ENCODE results near the gene RNU6-9.

RNU6-9 gene

DNA sequence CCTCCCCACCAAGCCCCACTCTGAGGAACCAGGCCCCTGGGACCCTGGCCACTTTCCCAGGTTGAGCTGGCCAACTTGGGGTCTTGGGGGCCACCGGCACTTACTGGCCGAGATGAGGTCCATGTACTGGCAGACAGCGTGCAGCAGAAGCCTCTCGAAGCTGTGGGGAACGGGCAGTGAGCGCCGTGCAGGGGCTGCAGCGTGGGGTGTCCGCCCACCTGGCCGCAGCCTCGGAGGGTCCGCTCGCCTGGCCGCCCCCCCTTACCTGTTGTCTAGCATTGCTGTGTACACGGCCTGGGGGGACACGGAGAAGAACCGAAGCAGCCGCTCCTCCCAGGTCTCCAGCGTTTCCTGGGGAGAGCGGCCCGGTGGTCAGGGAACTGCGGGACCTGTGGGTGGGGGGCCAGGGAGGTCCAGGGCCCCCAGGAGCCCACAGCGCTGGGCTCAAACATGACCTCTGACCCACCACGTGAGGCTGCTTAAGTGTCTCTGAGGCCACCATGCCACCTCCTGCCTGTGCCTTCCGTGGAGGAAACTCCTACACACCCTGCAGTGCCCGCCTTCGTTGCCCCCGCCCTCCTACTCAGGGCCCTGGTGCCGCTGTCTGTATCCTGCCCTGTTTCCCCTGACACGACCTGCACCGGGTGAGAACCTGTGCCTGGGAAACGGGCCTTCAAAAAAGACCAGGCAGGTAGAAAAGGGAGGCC, 6.2 kb downstream of the RNU6-9 start:
- DNase-seq, result no peak

DNA sequence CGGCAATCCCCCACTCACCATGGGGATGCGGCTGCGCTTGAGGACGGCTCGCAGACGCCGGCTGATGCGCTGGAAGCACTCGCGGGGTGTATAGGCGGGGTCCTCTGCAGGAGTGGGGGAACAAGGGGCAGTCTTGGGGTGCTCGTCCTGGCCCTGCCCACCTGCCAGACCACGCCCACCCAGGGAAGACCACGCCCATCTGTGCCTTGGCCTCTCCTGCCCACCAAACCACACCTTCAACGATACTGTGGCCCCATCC, 6.7 kb downstream of the RNU6-9 start:
- no peak for DNase-seq

DNA sequence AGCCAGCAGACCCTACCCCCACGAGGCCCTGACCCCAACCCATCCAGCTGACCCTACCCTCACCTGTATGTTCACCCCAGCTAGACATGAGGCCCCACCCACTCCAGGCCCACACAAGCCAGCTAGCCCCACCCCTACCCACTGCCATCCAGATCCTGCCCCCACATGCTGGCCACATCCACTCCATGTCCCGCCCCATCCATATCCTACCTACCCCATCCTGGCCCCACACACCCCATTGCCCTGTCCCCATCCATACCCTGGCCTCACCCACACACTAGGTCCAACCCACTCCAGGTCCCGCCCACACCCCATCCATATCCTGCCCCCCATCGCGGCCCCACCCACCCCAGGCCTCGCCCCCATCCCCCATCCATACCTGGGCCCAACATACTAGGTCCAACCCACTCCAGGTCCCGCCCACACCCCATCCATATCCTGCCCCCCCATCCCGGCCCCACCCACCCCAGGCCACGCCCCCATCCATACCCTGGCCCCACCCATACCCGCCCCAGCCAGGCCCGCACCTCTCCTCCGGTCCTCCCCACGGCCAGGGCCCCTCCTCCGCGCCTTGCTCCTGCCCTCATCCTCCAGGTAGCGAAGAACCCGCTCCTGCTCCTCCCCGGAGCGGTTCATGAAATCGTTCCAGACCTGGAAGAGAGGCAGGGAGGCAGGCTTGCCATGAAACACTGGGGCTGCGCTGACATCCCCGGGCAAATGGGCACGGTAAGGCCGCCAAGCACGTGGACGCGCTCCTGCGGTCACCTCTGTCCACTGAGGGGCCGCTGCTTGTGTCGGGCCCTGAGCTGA, 7.2 kb downstream of the RNU6-9 start:
- DNase-seq, result peak; percentile 45

DNA sequence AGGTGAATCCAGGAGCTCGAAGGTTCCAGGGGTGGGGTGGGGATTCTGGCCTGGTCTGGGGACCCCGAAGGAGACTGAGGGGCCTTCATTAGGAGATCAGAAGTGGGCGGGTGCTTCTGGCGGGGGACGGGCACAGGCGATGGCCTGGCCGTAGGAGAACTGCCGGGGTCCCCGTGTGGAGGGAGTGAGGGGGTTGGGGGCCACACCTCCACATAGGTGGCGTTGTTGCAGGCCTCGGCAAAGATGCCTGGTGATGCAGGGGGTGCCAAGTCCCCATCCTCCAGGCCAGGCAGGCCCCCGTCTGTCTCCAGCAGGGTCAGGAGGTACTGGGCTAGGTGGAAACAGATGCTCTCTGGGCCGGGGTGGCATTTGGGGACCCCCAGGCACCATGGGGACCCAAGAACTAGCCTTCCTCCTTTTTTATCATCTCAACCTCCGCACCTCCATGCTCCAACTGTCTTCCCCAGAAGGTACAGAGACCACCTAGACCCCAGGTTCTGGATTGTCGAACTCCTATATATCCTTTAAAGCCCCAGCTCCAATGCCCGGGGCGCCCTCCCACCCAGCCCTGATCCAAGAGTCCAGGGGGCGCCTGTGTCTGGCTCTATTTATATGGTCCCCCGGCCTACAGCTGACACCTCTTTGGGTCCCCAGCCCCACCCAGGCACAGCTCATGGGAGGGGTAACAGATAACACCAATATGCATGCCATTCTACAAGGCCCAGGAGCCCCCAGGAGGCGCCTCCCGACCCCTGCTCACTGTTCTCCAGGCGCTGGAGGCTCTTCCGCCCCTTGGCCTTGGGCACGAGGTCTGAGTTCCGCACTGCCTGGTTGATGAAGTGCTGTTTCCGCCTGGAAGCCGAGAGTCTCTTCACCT, 8.2 kb downstream of the RNU6-9 start:
- DNase-seq, result no peak

DNA sequence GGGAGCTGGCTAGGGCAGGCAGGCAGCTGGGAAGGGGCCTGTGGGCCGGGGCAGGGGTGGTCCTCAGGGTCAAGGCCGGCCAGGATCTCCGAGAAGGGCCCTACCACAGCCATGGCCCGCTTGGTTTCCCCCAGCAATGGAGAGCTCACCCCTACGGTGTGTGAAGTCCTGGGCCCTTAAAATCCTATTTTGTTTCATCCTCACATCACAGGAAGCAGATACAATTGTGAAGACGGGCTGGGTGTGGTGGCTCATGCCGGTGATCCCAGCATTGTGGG, 8.7 kb downstream of the RNU6-9 start:
- DNase-seq, result no peak

DNA sequence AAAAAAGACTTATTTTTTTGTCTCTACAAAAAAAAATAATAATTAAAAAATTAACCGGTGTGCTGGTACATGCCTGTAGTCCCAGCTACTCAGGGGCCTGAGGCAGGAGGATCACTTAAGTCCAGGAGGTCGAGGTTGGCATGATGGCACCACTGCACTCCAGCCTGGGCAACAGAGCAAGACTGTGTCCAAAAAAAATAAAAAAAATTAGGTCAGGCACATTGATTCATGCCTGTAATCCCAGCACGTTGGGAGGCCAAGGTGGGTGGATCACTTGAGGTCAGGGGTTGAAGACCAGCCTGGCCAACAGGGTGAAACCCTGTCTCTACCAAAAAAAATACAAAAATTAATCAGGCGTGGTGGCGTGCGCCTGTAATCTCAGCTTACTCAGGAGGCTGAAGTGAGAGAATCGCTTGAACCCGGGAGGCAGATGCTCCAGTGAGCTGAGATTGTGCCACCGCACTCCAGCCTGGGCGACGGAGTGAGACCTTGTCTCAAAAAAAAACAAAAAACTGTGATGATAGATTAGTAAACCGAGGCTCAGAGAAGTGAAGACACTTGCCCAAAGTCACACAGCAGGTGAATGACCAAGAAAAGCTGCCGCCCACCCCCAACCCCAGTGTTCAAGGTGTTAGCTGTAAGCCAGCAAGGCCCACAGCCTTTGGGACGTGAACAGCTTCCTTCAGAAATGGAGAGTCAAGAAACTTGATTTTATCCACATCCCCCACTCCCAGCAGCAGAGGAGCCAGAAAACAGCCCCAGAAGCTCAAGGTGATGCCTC, 9.4 kb downstream of the RNU6-9 start:
- no peak for DNase-seq

DNA sequence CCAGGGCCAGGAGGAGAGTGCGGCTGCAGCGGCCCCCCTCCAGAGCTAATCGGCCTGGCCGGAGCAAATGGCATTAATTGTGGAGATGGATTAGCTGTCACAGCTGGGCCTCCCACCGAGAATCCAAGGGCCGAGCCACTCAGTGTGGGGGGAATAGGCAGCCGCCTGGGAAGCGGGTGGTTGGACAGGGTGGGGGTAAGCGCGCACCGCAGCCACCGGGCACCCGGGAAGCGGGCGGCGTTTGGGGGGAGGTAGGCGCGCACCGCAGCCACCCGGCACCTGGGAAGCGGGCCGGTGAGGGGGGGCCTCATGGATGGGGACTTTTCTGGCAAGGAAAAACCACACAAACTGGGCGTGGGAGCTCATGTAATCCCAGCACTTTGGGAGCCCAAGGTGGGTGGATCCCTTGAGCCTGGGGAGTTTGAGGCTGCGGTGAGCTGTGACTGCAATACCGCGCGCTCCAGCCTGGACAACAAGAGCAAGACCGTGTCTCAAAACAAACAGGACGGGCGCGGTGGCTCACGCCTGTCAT, 10.0 kb downstream of the RNU6-9 start:
- DNase-seq, result no peak

DNA sequence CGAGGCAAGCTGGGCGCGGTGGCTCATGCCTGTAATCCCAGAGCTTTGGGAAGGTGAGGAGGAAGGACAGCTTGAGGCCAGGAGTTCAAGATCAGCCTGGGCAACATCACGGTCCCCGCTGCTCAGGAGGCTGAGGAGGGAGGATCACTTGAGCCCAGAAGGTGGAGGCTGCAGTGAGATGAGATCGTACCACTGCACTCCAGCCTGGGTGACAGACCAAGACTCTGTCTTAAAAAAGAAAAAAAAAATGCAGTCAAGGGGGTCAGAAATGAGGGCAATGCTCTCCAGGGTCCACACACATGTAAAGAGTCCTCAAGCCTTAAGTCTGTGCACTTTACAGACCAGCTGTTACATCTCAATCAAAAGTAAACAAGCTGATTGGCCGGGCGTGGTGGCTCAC, 11.3 kb downstream of the RNU6-9 start:
- DNase-seq, result no peak

DNA sequence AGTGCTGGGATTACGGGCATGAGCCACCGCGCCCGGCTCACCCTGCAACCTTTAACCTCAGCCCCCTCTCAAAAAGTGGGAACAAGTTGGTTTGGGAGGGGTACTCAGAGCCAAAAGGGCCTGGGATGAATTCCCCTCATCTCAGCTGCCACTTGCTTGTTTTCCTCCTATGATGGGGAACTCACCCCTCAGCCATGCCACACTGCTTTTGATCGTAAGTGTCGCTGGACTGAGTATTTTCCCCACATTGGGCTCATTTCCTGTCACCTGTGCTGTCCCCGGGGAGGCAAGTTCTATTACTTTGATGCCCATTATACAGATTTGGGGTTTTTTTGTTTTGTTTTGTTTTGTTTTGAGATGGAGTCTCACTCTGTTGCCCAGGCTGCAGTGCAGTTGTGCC, 13.2 kb downstream of the RNU6-9 start:
- no peak for DNase-seq

DNA sequence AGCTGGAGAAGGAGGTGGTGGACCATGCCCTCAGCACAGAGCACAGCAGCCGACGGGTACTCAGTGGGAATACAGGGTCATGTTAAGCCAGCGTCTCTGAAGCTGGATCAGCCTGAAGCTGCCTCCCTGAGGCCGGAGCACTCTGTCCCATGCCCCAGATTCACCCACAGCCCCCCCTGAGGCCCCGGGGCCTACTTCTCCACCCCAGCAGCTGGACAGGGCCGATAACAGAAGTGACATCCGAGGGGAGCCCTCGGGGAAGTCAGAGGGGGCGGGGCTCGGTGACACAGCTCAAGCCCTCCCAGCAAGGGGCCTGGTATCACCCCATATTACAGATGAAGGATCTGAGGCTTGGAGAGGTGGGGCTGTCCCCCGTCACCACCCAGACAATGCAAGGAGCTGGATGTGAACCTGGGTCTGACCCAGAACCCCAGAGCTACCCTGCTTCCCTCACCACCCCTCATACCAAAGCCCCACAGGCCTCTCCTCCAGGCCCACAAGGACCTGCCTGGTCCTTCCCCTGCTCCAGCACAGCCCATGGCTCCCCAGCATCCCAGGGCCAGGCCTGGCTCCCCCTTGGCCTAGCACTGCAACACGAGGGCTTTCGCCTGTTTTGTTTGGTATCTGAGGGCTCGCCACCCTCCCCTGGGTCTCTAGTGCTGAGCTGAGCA, 14.0 kb downstream of the RNU6-9 start:
- no peak for DNase-seq

DNA sequence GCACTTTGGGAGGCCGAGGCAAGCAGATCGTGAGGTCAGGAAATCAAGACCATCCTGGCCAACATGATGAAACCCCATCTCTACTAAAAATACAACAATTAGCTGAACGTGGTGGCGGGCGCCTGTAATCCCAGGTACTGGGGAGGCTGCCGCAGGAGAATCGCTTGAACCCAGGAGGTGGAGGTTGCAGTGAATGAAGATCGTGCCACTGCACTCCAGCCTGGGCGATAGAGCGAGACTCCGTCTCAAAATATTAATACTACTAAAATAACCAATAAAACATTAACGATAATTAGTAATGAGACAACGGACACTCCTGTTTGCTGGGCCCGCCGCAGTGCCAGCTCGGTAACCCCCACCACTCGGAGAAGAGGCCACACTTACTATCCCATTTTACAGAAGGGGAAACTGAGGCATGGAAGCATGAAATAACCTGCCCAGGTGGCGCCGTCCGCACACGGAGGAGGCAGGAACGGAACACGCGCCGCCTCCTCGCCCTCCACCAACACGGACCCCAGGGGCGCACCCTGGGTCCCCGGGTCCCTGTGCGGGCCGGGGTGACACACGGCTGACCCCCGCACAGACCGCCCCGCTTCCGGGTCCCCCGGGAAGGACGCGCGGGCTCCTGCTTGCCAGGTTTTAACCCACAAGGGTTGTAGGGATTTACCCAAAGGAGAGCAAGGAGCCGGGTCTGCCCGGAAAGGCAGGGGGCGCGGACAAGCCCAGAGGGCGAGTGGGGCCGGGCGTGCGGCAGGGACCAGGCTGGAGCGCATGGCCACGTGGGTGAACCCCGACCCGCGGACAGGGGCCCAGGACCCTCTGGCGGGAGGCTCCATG, 18.1 kb downstream of the RNU6-9 start:
- DNase-seq, result no peak

DNA sequence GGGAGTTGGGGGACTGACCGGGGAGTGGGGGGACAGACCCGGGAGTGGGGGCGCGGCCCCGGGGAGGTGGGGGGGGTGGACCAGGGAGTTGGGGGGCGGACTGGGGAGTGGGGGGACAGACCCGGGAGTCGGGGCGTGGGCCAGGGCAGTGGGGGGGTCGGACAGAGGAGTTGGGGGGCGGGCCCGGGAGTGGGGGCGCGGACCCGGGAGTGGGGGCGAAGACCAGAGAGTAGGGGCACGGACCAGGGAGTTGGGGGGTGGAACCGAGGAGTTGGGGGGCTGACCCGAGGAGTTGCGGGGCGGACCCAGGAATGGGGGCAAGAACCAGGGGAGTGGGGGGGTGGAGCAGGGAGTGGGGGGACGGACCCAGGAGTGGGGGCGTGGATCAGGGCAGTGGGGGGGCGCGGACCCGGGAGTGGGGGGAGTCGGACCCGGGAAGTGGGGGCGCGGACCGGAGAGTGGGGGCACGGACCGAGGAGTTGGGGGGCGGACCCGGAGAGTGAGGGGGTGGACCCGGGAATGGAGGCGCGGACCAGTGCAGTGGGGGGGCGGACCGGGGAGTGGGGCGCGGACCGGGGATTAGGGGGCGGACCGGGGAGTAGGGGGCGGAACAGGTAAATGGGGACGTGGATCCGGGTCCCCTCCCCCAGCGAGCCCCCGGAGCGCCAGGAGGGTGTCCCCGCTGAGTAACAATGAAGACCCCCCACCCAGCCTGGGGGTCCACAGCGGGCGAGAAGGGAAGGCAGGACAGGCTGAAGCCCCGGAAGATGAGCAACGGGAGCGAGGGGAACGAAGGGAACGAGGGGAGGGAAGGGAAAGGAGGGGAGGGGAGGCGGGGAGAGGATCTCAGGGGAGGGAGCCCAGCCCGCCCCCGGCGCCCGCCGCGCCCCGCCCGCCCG, 19.1 kb downstream of the RNU6-9 start:
- no peak for DNase-seq

DNA sequence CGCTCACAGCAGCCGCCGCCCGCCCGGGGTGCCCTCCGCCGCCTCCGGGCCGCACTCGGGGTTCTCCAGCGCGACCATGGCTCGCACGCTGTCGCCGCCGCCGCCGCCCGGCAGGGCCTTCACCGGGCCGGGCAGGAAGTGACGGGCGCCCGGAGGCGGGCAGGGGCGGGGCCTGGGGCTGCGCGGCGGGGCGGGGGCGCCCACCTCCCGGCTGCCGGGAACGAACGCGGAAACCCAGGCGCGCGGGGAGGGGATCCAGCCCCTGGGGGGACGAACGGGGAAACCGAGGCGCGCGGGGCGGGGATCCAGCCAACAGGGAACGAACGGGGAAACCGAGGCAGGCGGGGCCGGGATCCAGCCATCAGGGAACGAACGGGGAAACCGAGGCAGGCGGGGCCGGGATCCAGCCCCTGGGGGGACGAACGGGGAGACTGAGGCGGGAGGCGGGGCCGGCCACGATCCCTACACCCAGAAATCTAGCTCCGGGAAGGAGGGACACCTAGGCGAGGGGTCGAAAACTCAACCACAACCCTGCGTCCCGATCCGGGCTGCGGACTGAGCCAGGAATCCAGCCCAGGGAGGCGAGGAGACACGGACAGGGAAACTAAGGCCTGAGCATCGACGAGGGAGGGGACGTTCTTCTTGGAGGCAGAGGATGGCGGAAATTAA, 19.9 kb downstream of the RNU6-9 start, which contains the start of gene R3HDM4:
R3HDM4 (minus strand) TSS at position 140 of the 669 bp plus-strand sequence; CDS start at position 78, 62 bp downstream.
- peak; percentile 82 for DNase-seq

DNA sequence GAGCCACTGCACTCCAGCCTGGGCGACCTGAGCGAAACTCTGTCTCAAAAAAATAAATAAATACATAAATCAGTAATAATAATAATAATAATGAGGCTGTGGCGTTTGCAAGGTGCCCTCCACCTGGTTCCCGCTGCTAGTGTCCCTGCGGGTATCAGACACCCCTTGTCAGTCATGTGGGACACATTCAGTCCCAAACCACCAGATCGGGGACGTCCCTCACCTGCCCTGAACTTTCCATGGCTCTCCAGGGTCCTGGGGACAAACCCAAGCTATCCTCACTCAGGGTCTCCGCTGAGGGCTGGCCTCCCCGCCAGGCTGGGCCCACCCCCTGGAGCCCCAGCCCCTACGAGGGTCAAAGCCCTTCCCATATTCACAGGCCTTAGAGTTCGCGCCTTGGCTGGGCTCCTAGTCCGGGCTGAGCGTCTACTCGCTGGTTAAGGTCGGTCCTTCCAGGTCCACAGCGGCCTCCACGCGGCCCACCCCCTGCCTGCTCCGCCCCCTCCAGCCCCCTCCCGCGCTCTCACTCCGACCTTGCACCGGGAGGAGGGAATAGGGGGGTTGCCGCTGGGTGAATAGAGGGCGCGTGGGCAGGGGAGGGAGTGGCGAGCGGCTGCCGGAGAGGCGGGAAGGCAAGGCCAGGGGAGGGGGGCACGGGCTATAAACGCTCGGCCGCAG, 23.5 kb downstream of the RNU6-9 start:
- DNase-seq, result peak; percentile 59

DNA sequence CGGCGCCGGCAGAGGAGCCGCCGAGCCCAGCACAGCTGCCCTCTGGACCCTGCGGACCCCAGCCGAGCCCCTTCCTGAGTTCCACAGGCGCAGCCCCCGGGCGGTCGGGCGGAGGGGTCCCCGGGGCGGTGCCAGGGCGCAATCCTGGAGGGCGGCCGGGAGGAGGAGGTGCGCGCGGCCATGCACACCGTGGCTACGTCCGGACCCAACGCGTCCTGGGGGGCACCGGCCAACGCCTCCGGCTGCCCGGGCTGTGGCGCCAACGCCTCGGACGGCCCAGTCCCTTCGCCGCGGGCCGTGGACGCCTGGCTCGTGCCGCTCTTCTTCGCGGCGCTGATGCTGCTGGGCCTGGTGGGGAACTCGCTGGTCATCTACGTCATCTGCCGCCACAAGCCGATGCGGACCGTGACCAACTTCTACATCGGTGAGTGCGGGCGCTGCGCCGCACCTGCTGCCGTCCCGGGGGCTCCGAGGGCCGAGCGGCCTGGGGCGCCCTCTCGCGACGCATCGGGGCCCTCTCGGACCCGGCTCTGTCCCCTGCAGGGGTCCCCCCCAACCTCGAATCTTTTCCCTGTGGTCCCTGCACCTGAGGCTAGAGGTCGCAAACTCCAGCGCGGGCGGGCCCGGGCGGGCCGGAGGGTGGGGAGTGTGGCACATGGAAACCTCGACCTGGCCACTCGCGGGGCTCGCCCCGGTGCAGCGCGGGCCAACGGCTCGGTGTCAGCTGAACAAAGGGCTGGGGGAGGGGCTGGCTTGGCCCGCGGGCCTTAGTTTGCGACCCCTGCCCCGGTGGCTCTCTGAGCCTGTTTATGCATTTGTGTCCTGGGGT, 24.3 kb downstream of the RNU6-9 start, which contains the start of gene KISS1R:
KISS1R (plus strand) TSS at position 11 of the 829 bp plus-strand sequence; CDS start at position 181, 170 bp downstream.
- peak; percentile 88 for DNase-seq

DNA sequence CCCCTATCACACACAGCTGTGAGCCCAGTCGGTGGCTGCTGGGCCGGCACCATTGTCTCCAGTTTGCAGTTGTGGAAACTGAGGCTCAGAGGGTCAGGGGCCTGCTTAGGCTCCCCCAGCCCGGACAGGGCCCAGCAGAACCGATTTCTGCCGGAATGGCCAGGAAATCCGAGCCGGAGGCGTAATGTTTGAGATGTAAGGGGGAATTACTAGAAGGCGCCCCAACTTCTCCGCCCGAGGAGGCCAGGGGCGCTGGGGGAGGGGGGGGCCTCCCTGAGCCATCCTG, 24.8 kb downstream of the RNU6-9 start:
- no peak for DNase-seq

DNA sequence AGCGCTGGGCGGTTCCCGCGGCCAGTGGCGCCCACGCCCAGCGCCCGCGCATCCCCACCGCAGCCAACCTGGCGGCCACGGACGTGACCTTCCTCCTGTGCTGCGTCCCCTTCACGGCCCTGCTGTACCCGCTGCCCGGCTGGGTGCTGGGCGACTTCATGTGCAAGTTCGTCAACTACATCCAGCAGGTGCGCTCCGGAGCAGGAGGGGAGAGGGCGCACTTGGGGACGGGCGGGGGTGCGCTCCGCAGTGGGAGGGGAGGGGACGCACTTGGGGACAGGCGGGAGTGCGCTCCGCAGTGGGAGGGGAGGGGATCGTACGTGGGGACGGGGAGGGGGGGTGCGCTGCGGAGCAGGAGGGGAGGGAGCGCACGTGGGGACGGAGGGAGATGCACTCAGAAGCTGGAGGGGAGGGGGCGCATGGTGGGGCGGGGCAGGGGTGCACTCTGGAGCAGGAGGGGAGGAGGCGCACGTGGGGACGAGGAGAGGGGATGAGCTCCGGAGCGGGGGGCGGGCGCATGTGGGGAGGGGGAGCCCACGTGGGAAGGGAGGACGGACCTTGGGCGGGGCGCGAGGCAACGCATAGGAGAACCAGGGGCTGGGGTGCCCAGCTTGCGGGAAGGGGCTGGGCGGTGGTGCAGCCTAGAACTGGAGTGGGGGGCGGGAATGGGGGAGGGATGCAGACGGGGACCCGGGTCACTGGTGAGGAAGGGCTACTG, 25.4 kb downstream of the RNU6-9 start:
- peak; percentile 84 for DNase-seq
